Measurements from ENCODE around the gene MYL3.
"Not testable (repeated sequence)": the region's sequence is repeated elsewhere in the genome, so short reads cannot be mapped to it uniquely, and the experiment has no call there.

Gene MYL3

DNA sequence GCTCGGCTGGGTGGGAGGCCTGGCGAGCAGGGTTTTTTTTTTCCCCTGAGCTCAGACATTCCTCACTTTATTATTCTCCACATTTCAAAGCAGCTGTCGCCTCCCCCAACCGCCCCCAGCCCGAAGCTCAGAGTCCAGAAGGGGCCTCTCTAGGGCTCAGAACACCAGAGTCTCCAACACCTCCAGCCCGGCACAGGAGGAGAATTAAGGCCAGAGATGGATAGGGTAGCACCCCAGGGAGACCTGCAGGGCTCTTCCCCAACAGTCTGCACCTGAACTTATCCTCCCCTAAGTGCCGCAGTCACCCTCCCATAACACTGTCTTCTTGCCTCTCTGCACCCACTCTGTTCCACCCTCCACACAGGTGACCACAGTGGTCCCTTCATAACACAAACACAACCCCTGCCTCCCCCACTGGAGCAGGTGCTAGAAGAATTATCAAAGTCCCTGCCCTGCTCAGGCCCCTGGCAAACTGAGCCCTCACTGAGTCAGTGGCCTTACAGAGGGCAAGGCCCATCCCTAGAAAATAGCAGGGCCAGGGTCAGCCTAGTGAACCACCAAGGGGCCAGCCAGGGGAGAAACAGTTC is 14.1 kb downstream of the MYL3 start:
- DNase-seq, result no peak

DNA sequence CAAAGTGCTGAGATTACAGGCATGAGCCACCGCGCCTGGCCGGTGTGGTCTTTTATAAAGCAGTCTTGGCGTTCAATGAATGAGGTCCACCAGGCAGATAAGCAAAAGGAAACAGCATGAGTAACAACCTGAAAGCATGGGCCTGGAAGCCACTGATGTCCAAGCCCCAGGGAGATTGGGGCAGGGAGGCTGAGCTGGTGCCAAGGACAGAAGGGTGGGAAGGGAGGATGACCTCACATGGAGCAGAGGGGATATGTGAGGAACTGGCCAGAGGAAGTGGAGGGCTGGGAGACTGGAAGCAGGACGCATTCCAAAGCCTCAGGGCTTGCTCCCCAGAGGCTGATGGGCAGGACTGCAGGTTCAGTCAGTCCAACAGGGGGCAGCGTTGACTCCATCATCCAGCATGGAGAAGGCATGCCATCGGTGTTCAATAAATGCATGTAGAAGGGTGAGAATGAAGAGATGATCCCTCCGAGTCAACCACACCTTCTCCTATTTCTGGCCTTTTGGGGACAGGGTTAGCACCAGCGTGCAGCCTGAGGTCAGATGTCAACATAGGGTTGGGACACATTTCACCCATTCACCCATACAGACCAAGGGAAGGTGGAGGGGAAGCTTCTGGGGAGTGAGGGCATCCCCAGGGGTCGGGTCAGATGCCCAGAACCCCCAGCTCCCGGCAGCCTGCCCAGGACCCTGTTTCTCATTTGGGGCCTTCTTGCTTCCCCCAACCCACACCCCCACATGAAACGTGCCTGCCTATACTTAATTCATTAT is 14.8 kb downstream of the MYL3 start:
- peak; percentile 68 for DNase-seq

DNA sequence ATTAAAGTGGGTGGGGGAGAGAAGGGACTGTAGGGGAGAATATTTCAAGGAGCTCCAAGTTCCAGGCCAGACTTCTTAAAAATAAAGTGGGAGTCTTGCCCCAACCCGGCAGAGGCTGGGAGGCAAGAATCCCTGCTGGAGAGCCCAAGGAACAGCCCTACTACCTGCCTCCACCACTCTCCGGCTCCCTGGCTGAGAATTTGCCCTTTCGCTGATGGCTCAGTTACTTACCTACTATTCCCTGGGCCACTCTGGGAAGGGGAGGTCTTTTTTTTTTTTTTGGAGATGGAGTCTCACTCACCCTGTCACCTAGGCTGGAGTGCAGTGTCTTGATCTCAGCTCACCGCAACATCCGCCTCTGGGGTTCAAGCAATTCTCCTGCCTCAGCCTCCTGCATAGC is 15.5 kb downstream of the MYL3 start:
- DNase-seq, result no peak

DNA sequence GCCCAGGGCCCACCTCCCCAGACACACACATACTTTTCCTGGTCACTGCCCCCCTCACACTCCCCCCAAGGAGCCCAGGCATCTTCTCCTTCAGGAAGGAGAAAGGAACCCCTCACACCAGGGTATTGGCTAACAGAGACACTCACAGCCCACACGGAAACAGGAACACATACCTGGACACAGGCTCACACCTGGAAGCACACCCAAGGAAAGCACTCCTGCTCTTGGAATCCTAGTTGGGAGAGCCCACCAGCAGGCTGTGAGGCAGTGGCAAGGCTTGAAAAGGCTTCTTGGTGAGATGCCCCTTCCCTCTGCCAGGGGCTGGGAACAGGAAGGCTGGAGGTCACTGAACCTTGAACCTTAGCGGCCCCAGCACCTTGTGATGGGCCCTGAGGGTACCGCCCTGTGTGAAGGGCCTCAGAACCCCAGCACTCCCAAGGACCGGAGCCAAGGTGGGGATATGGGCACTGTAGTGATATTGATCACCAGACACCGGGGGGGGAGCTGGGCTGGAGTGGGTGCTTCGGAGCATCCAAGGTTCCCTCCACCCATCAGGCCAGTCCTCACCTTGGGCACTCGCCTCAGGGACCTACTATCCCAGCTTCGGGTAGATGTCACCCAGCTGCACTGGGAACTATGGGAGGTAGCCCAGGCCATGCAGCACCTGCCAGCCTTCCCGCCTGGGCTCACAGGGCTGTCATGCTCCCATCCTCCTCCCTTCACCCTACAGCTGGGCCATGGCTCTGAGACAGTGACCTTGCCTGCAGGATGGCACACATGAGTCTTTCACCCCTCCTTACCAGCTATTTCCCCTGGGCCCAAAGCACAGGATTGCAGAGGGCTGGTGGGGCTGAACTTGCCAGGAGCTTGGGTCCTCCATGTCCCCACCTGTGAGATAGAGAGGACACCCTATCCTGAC is 16.4 kb downstream of the MYL3 start:
- no peak for DNase-seq

DNA sequence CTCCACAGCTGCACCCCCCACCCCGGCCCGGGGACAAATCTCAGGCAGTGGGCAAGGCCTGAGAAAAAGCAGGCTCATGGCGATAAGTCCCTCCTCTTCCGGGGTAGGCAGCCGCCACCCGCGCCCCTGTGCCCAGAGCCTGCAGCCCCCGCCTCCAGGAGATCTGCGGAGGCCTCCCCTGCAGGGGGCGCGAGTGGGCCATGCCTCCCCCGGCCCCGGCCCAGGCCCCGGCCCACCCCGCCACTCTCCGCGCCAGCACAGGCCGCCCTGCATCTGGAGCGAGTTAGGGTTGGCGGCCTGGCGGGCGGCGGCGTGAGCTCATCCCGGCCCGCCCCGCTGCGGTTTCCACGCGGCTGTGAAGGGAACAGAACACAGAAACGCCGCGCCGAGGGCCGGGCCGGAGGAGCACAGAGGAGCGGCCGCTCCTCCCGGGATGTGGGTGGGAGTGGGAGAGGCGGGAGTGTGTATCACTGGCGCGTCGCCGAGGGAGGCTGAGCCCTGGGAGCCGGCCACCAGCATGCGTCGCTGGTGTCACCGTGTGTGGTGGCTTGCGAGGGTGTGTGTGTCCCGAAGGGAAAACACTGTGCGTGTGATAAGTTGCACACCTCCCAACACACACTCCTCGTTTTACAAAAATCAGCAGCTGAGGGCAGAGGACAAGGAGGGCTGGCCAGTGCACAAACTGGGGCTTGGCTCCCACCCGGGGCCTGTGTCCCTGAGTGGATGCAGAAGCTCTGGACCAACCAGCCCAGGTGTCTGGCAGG is 17.2 kb downstream of the MYL3 start:
- DNase-seq, result peak; percentile 85

DNA sequence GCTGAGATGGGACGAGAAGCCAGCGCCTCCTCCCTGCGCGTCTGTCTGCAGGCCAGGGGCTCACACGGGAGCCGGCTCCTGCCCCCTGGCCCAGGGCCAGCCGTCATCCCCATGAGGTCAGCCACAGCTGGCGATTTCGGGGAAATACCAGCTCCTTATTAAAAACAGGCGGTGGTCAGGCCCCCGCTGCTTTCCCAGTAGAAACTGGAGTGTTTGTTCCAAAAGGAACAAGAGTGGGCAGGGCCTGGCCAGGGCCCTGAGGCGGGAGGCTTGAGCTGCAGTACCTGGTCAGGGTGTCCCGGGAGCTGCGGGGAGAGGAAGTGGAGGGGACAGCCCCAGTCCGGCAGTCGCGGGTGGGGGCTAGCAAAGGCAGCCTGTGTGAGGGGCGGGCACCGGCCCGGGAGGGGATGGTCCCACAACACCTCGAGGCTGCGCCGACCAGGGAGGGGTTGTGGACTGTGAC is 17.8 kb downstream of the MYL3 start:
- peak; percentile 91 for DNase-seq

DNA sequence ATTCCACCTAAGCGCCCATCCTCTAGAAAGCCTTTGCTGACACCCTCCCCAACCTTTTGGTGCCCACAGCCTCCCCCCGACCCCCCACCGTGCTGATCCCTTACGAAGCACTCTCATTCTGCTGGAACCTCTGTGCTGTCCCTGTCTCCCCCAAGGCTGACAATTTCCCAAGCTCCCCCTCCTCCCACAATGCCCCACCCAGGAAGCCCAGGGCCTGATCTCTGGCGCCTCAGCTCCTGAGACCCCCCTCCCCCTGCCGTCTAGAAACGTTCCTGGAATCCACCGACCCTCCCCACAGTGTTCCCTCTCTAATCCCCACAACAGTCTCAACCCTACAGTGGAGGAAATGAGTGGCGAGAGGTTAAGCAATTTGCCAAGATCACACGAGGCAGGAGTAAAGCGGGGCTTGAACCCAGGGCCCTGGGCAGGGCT is 18.3 kb downstream of the MYL3 start:
- peak; percentile 18 for DNase-seq

DNA sequence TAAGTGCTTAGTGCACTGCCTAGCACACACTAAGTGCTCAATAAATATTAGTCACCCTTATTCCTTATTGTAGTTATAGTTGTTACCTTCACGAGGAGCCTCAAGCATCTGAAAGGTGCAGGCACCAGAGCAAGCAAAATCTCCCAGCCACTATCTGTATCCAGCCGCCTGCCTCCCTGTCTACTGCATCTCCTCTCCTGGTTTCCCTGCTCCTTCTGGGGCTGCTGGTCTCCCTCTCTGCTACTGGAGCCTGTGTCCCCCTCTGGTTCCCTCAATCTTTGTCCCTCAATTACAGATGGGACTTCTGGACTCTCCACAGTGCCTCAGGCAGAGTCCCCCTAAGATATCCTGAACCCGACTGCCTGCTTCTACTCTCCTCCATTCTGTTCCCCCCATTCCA is 18.8 kb downstream of the MYL3 start:
- no peak for DNase-seq

DNA sequence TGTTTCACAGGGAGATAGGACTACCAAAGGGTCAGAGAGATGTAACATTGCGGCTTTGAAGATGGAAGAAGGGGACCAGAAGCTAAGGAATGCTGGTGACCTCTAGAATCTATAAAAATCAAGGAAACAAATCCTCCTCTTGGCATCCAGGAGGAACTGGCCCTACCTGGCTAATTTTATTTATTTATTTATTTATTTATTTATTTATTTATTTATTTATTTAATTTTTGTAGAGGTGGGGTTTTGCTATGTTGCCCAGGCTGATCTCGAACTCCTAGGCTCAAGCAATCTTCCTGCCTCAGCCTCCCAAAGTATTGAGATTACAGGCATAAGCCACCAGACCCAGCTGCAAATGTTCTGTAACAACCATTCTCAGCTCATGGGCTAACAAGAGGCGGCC is 19.7 kb downstream of the MYL3 start:
- no peak for DNase-seq

DNA sequence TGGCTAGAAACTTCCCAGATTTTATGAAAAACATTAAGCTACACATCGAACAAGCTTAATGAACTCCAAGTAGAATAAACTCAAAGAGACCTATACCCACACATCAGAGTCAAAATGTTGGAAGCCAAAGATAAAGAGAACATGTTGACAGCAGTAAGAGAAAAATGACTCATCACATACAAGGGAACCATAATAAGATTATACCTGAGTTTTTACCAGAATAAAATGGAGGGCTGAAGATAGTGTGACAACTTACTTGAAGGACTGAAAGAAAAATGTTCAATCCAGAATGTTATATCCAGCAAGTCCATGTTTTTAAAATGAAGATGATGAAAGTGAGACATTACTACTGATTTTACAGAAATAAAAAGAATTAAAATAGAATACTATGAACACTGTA is 22.8 kb downstream of the MYL3 start:
- DNase-seq, result no peak

DNA sequence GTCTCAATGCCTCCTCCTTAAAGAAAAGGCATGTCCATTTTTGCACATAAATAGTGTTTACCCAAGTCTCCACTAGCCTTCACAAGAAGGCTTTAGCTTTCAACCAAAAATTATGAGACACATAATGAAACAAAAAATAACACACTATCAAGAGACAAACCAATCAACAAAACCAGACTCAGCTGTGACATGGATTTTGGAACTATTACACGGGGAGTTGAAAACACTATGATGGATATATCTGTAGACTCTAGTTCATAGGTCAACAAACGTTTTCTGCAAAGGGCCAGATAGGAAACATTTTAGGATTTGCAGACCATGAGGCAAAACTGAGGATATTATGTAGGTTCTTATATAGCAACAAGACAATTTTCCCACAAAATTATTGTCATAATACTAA is 24.9 kb downstream of the MYL3 start:
- DNase-seq, result no peak

DNA sequence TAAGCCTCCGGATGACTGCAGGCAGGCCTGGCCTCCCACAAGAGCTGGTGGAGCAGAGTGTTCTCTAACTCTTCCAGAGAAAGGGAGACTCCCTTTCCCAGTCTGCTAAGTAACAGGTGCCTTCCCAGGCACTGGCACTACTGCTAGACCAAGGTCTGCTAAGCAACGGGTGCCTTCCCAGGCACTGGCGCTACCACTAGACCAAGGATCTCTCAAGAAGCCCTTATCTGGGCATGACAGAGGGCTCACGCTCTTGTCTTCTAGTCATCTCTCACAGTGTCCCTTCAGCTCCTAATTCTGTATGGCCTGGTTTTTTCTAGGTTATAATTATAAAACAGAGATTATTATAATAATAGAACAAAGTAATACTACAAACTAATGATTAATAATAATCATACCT is 27.8 kb downstream of the MYL3 start:
- DNase-seq, result no peak

DNA sequence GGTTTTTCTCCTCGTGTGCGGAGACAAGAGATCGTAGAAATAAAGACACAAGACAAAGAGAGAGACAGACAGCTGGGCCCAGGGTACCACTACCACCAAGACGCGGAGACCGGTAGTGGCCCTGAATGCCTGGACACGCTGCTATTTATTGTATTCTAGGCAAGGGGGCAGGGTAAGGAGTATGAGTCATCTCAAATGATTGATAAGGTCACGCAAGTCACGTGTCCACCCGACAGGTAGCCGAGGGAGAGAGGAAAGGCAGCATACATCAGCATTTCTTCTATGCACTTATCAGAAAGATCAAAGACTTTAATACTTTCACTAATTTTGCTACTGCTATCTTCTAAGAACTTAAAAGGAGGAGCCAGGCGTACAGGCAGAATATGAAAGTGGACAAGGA is 28.2 kb downstream of the MYL3 start:
- no peak for DNase-seq

DNA sequence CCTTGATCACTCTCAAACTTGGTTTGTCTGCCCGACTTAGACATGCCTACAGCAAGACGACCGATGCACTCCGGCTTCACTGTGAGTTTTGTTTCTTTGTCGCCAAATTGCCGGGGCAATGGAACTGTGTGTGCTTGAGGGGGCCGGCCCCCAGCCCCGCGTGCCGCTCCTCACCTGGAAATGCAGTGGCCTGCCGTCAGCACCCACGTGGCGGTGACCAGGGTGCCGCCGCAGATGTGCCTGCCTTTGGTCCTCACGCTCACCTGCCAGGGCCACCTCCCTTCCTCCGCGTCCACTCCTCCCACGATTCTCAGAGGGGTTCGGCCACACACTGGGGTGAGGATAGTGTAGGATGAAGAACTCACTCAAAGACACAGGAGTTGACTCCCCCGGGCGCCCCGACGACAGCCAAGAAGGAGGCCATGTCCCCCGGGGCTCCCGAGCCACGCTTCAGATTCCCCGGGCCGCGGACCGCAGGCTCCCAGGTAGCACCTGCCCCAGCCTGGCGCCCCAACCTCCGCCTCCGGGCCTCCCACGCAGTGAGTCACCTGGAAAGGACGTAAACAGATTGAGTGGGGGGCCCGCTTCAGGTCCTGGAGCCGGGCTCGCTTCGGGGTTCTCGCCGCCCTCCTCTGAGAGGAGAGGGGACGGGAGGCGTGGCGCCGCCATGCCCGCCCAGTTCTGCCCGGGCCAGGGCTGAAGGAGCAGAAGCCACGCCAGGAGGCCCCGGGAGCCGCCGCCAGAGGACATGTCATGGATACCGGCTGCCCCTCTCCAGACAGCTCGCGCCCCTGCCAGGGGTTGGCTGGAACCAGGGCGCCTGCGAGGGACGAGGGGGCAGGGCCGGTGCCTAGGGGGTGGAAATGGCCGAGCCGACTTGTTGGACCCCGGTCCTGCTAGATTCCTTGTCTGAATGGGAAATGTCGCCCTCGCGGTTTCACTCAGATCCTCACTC is 29.6 kb downstream of the MYL3 start:
- no peak for DNase-seq

DNA sequence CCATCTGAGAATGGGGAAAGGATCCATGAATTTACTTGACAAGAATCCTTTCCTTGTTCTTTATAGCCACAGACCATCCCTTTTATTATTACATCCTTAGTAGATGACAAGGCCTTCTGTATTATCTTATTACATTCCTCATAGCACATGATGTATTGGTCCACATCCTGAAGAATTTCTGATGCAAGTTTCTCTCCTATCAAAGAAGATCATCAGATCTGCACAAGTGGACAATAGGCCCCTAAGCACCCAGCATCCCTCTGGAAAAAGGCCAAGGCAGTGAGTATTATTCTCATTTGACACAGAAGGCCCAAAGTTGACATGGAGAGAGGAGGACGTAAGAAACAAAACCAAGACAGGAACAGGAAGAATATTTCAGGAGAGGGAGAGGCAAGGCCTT is 31.4 kb downstream of the MYL3 start:
- DNase-seq, result no peak

DNA sequence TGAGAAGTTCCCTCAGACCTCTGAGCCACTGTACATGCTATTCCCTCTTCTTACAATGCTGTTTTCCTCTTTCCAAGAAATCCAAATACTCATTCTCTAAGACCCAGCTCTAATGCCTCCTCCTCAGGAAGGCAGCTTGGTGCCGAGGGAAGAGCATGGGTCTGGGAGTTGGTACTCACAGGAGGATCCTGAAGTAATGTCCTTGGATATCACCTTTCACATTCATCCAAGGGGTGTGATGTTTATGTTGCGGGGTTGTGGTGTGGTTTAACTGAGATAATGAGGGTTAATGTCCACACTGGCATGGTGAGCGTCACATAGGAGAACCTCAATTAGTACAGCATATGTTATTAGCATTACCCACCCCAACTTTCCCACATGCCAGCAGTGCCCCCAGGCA is 31.9 kb downstream of the MYL3 start:
- DNase-seq, result no peak

DNA sequence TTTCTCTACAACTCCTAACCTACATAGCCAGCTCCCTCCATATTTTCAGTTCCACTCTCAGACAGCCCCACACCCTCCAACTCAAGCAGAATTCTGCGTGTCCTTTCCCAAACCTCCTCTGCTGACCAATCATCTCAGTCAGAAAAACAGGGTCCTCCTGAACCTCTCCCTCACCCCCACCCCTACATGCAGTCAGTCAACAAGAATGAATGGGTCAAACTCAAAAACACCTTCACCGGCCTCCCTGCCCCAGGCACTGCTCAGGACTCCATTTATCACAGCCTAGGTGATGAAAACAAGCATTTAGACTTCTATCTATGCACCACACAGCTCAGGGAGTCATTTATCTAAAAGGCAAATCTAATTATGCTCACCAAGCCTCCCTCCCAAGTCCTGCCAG is 32.4 kb downstream of the MYL3 start:
- no peak for DNase-seq

DNA sequence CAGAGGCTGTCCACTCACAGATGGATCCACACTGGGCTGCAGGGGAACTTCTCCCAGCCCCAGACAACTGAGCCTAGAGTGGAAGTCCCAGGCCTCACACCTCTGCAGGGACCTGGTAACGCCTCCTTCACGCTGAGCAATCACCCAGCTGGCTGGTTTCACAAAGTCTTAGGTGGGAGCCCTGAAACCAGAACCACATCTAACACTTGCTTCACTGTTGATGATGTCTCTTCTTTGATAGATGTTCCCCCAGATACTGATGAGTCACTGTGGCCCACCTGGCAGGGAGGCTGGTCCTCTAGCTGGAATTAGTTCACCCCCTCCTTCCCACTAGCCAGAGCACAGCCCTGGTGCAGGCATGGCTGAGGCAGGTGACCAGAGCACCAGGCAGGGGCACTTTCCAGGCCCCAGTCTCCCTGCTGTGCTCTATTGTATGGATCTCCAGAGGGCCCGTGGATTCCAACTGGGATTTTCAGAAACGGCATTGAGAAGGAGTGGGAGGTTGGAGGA is 33.5 kb downstream of the MYL3 start:
- DNase-seq, result no peak

DNA sequence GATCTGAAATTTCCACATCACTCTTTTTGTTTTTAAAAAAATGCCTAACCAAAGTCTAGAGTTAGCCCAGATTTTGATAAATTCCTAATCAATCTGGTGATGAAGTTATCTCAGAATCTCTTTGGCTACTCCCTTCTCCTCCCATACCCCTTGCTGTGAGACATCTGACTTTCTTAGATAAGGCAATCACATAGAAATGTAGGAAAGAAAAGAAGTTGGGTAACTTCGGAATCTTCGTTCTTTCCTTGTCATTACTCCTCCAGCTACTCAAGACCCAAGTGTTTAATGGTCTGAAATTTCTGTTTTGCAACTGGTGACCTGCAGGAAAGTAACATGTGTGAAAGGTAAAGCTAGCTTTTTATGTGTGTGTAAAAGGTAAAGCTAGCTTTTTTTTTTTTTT is 37.8 kb downstream of the MYL3 start:
- DNase-seq, result no peak

DNA sequence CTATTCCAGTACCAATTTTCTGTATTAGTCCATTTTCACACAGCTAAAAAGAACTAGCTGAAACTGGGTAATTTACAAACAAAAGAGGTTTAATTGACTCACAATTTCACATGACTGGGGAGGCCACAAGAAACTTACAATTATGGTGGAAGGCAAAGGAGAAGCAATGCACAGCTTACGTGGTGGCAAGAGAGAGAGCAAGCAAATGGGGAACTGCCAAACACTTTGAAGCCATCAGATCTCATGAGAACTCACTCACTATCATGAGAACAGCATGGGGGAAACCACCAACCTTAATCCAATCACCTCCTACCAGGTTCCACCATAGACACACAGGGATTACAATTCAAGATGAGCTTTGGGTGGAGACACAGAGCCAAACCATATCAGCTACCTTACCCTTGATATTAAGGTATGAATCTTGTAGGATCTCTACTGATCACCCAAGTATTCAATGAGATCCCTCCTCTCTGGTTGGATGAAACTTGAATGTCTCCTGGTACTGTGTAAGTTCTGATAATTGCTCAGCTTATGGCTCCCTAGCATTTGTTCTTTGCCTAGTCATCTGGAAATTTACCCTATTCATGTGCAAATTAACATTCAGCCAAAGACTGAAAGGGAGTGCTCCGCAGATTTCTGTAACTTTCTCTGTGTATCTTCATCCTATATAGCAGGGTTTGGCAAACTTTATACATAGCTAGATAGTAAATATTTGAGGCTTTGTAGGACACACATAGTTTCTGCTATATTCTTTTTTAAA is 38.9 kb downstream of the MYL3 start:
- DNase-seq, result no peak

DNA sequence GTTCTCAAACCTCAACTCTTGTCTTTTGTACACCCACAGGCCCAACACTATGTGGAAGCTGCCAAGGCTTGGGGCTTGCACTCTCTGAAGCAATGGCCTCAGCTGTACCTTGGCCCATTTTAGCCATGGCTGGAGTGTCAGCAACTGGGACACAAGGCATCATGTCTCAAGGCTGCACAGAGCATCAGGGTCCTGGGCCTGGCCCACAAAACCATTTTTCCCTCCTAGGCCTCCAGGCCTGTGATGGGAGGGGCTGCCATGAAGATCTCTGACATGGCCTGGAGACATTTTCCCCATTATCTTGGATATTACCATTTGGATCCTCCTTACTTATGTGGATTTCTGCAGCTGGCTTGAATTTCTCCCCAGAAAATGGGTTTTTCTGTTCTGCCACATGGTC is 39.9 kb downstream of the MYL3 start:
- not testable (repeated sequence) for DNase-seq

Measured in fibroblast of upper back skin (primary cell).